Ovary (tissue), 9 donors: Measurements from ENCODE around the gene DPP4. TPM values are rescaled to one million over a fixed set of nuclear protein-coding genes. Genes with fewer than 3 reads are reported as not detected.

ENCODE experiments used
- DNase-seq, 5 donors: peaks; one replicate each; pipeline ENCODE4 v3.0.0-alpha.2; 2019 to 2020
- H3K27ac ChIP-seq, 2 donors: fragments of 200-600 bp; one replicate each; pipeline versions ENCODE4 v1.5.1 to v1.8.0; 2019 to 2022
- H3K27me3 ChIP-seq: fragments of 200-600 bp; one replicate; pipeline ENCODE4 v1.8.0; 2022
- H3K36me3 ChIP-seq: fragments of 200-600 bp; sonication (generic); one replicate; pipeline ENCODE4 v1.5.1; 2019
- H3K4me1 ChIP-seq: one replicate; pipeline ENCODE4 v1.8.1; 2013; ENCODE audit warnings: mild to moderate bottlenecking, moderate library complexity; ENCODE audit not compliant: insufficient read depth
- H3K4me3 ChIP-seq: fragments of 200-600 bp; sonication (generic); one replicate; pipeline ENCODE4 v1.5.1; 2017
- H3K9me3 ChIP-seq, 2 donors: fragments of 200-600 bp in 1 of 2; sonication (generic) in 1 of 2; one replicate each; pipeline versions ENCODE4 v1.5.1 to v1.8.1; 2013 to 2019; ENCODE audit warnings: mild to moderate bottlenecking in 1 of 2, moderate library complexity in 1 of 2
- CTCF ChIP-seq, 3 donors: fragments of 450-650 bp in 2 of 3; fragments of 200-600 bp in 1 of 3; IDR thresholded peaks; one replicate each; pipeline versions ENCODE4 v1.5.1 to v1.8.0; 2016 to 2022; ENCODE audit warnings: antibody characterized with exemption in 3 of 3, mild to moderate bottlenecking in 1 of 3
- EP300 ChIP-seq: sonication (generic); formaldehyde crosslinking; IDR thresholded peaks from one replicate; pipeline ENCODE4 v1.6.1; 2017; ENCODE audit warnings: antibody characterized with exemption
- POLR2A ChIP-seq: fragments of 450-650 bp; IDR thresholded peaks from one replicate; pipeline ENCODE4 v1.6.1; 2017; ENCODE audit warnings: antibody characterized with exemption, mild to moderate bottlenecking, moderate library complexity
- WGBS, 3 donors: extraction: QIAGEN DNeasy Blood & Tissue Kit in 1 of 3; methylation state at CpG; one replicate each; pipeline versions ENCODE4 v1.1.5 to v1.1.7; 2013 to 2017; 5-methylcytosine and 5-hydroxymethylcytosine counted together
- intact Hi-C, 4 donors: fragments of 100-400 bp; cut with DNase I; formaldehyde crosslinking; loops; one replicate each; pipeline versions ENCODE4 v1.11.0 to v1.15.1; 2022 to 2023
- polyA plus RNA-seq, 2 donors: library from polyadenylated mRNA; stranded (reverse); fragments of 200-250 nt in 1 of 2; fragments of 350-450 nt in 1 of 2; fragmentation: Illumina TruSeq in 1 of 2; extraction: RNeasy Lipid Tissue Mini Kit (QIAGEN cat#74804) in 1 of 2; gene quantifications; one replicate each; pipeline ENCODE4 v1.2.3, GENCODE V29; 2013 to 2014
- total RNA-seq, 7 donors: library from RNA; depleted of rRNA in 2 of 7; stranded (reverse); fragments of >200 nt in 2 of 7; fragmentation: NEBNext Ultra II Directional in 3 of 7; extraction: Animal tissue kit (Norgen Biotek cat#: 25700) in 3 of 7; gene quantifications; one replicate each; pipeline versions ENCODE4 v1.1.0 to v1.2.4, GENCODE V29; 2016 to 2023
- donor health status: DM: no; HTN: no; CAD: no; lungs with moderate emphysema.
- donor health status: DM: no; HTN: no; CAD: no.
- donor health status: Bipolar disorder and iron deficiency.
- donor health status: DM: yes; HTN: yes; CAD: no.
- donor health status: DM: no; HTN: no; CAD: no.
- donor health status: DM: yes; HTN: yes; CAD: no.

Gene DPP4
- total and polyA plus RNA-seq, 9 donors, result 0.71 to 46.6 (median 3.7) TPM

- Histone ChIP-seq H3K9me3 (no peaks in the 10 kb centered on the region), H3K27ac (no peak overlapping the region), H3K36me3 (no peaks in the 10 kb centered on the region), H3K4me3 (no peak overlapping the region), H3K4me1 (no peaks in the 10 kb centered on the region), H3K27me3 (no peaks in the 10 kb centered on the region)
- WGBS, 3 donors, result 15 to 54% (median 49%) methylated on average over 1 of the region's 1 CpG
- intact Hi-C loops, result no loop called here
- TF ChIP-seq EP300, result no peak
- no peak for TF ChIP-seq CTCF (IDR thresholded peaks at IDR 0.05)
- TF ChIP-seq POLR2A, result no peak
- DNase-seq, result no peak
These were observed 26.6 kb upstream of the DPP4 start for GRCh38 chr2:162100579-162100978.

GRCh38 chr2:162099836-162100235 is 25.8 kb upstream of the DPP4 start:
- intact Hi-C loops, result no loop called here
- Histone ChIP-seq H3K36me3 (no peaks in the 10 kb centered on the region), H3K9me3 (no peaks in the 10 kb centered on the region), H3K4me3 (no peak overlapping the region), H3K27me3 (no peaks in the 10 kb centered on the region), H3K27ac (no peak overlapping the region), H3K4me1 (no peaks in the 10 kb centered on the region)
- no peak for DNase-seq
- TF ChIP-seq CTCF (IDR thresholded peaks at IDR 0.05) (no peak), POLR2A (no peak), EP300 (no peak)
- 95 to 97% (median 96%) methylated on average over 5 of the region's 5 CpGs for WGBS, 3 donors

- TF ChIP-seq CTCF (IDR thresholded peaks at IDR 0.05) (no peak), EP300 (no peak), POLR2A (no peak)
- DNase-seq, result no peak
- H3K27me3 ChIP-seq, result no peaks in the 10 kb centered on the region
- peaks cover 1% of the 10 kb centered on the region for H3K4me1 ChIP-seq
- H3K4me3 ChIP-seq, result no peak overlapping the region
- no peaks in the 10 kb centered on the region for H3K36me3 ChIP-seq
- no peaks in the 10 kb centered on the region for H3K9me3 ChIP-seq
- H3K27ac ChIP-seq, result no peak overlapping the region
- 62 to 76% (median 68%) methylated on average over 7 of the region's 7 CpGs for WGBS, 3 donors
- intact Hi-C loops, result no loop called here
These were observed 18.9 kb upstream of the DPP4 start for GRCh38 chr2:162092658-162093556.

- intact Hi-C loops, result no loop called here
- Histone ChIP-seq H3K27ac (no peak overlapping the region), H3K36me3 (no peaks in the 10 kb centered on the region), H3K27me3 (no peaks in the 10 kb centered on the region), H3K4me1 (peaks cover 1% of the 10 kb centered on the region), H3K4me3 (no peak overlapping the region), H3K9me3 (no peaks in the 10 kb centered on the region)
- 57 to 65% (median 62%) methylated on average over 5 of the region's 5 CpGs for WGBS, 3 donors
- TF ChIP-seq CTCF (IDR thresholded peaks at IDR 0.05) (no peak), EP300 (no peak), POLR2A (no peak)
- no peak for DNase-seq
These were observed 18.0 kb upstream of the DPP4 start for GRCh38 chr2:162092008-162092390.
